ENCODE measurements around the gene PRTG. TPM values are rescaled to one million over a fixed set of nuclear protein-coding genes. Genes with fewer than 3 reads are reported as not detected.

Gene PRTG
- total RNA-seq, 1 experiment from 2014 or later = not detected

- Histone ChIP-seq H3K36me3 (ENCODE audit: insufficient read depth, low read length) (no peaks in the 10 kb centered on the region), H3K4me1 (ENCODE audit: low read length) (no peaks in the 10 kb centered on the region), H3K9me3 (ENCODE audit: low read length) (0 out of 2 replicates have a peak, but pooled peaks cover 4% of the 10 kb centered on the region), H3K9me2 (replicated peaks; ENCODE audit: insufficient read depth, low read length) (no peaks in the 10 kb centered on the region), H3K27ac (ENCODE audit: low read length) (no peak overlapping the region), H2AFZ (ENCODE audit: low read length) (no peak overlapping the region), H4K20me1 (ENCODE audit: insufficient read depth, low read depth, low read length) (no peaks in the 10 kb centered on the region), H3K79me2 (ENCODE audit: low read length) (no peaks in the 10 kb centered on the region), H3K9ac (ENCODE audit: low read length) (no peak overlapping the region), H3K4me3 (ENCODE audit: low read length) (no peak overlapping the region), H3K4me2 (ENCODE audit: low read depth, low read length, poor library complexity, severe bottlenecking) (no peak overlapping the region), H3K27me3 (ENCODE audit: low read length) (no peaks in the 10 kb centered on the region)
- DNase-seq = no peak
These were observed 156.1 kb downstream of the PRTG start for GRCh38 chr15:55586808-55587207.

- no peaks in the 10 kb centered on the region for H3K9me2 ChIP-seq (replicated peaks; ENCODE audit: insufficient read depth, low read length)
These were observed 166.0 kb downstream of the PRTG start for GRCh38 chr15:55576943-55577342.

GRCh38 chr15:55574096-55574495 is 168.9 kb downstream of the PRTG start:
- Histone ChIP-seq H3K27ac (ENCODE audit: low read length) (no peak overlapping the region), H2AFZ (ENCODE audit: low read length) (no peak overlapping the region), H3K79me2 (ENCODE audit: low read length) (no peaks in the 10 kb centered on the region), H3K9me2 (replicated peaks; ENCODE audit: insufficient read depth, low read length) (no peaks in the 10 kb centered on the region), H3K36me3 (ENCODE audit: insufficient read depth, low read length) (no peaks in the 10 kb centered on the region), H3K9me3 (ENCODE audit: low read length) (no peaks in the 10 kb centered on the region; the same call in 1 of the 2 replicates), H4K20me1 (ENCODE audit: insufficient read depth, low read depth, low read length) (no peaks in the 10 kb centered on the region), H3K4me2 (ENCODE audit: low read depth, low read length, poor library complexity, severe bottlenecking) (no peak overlapping the region), H3K4me1 (ENCODE audit: low read length) (no peaks in the 10 kb centered on the region), H3K9ac (ENCODE audit: low read length) (no peak overlapping the region), H3K4me3 (ENCODE audit: low read length) (no peak overlapping the region), H3K27me3 (ENCODE audit: low read length) (peaks cover 2% of the 10 kb centered on the region; the same call in 1 of the 2 replicates)
- no peak for DNase-seq

More at GRCh38 chr15:55576943-55577342, 166.0 kb downstream of the PRTG start:
- H3K9me3 ChIP-seq (ENCODE audit: low read length) = no peaks in the 10 kb centered on the region
- H3K27ac ChIP-seq (ENCODE audit: low read length) = no peak overlapping the region
- no peak overlapping the region for H3K4me3 ChIP-seq (ENCODE audit: low read length)
- no peaks in the 10 kb centered on the region for H3K4me1 ChIP-seq (ENCODE audit: low read length)
- H4K20me1 ChIP-seq (ENCODE audit: insufficient read depth, low read depth, low read length) = no peaks in the 10 kb centered on the region
- no peak overlapping the region for H2AFZ ChIP-seq (ENCODE audit: low read length)
- H3K27me3 ChIP-seq (ENCODE audit: low read length) = no peaks in the 10 kb centered on the region
- no peak overlapping the region for H3K4me2 ChIP-seq (ENCODE audit: low read depth, low read length, poor library complexity, severe bottlenecking)
- H3K36me3 ChIP-seq (ENCODE audit: insufficient read depth, low read length) = no peaks in the 10 kb centered on the region
- H3K9ac ChIP-seq (ENCODE audit: low read length) = no peak overlapping the region
- no peak for DNase-seq
- no peaks in the 10 kb centered on the region for H3K79me2 ChIP-seq (ENCODE audit: low read length)

DNA sequence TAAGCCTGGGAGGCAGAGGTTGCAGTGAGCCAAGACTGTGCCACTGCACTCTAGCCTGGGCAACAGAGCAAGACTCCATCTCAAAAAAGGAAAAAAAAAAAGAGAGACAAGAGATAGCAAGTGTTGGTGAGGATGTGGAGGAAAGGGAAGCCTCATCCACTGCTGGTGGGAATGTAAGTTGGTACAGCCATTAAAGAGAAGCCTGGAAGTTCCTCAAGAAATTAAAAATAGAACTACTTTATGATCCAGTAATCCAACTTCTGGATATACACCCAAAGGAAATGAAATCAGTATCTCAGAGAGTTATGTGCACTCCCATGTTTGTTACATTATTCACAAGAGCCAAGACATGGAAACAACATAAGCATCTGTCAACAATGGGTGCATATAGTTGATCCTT is 169.7 kb downstream of the PRTG start:
- Histone ChIP-seq H3K79me2 (ENCODE audit: low read length) (no peaks in the 10 kb centered on the region), H3K27ac (ENCODE audit: low read length) (no peak overlapping the region), H3K9me2 (replicated peaks; ENCODE audit: insufficient read depth, low read length) (no peaks in the 10 kb centered on the region), H3K4me3 (ENCODE audit: low read length) (no peak overlapping the region), H4K20me1 (ENCODE audit: insufficient read depth, low read depth, low read length) (no peaks in the 10 kb centered on the region), H3K36me3 (ENCODE audit: insufficient read depth, low read length) (no peaks in the 10 kb centered on the region), H3K27me3 (ENCODE audit: low read length) (peaks cover 2% of the 10 kb centered on the region; the same call in 1 of the 2 replicates), H3K4me1 (ENCODE audit: low read length) (no peaks in the 10 kb centered on the region), H3K9me3 (ENCODE audit: low read length) (no peaks in the 10 kb centered on the region; the same call in 1 of the 2 replicates), H2AFZ (ENCODE audit: low read length) (no peak overlapping the region), H3K4me2 (ENCODE audit: low read depth, low read length, poor library complexity, severe bottlenecking) (no peak overlapping the region), H3K9ac (ENCODE audit: low read length) (no peak overlapping the region)
- no peak for DNase-seq

GRCh38 chr15:55564347-55565145 is 178.4 kb downstream of the PRTG start:
- no peak overlapping the region for H3K4me3 ChIP-seq (ENCODE audit: low read length)
- no peak overlapping the region for H3K27ac ChIP-seq (ENCODE audit: low read length)
- H4K20me1 ChIP-seq (ENCODE audit: insufficient read depth, low read depth, low read length) = no peaks in the 10 kb centered on the region
- no peaks in the 10 kb centered on the region for H3K36me3 ChIP-seq (ENCODE audit: insufficient read depth, low read length)
- peak; percentile 49 for DNase-seq
- no peak overlapping the region for H2AFZ ChIP-seq (ENCODE audit: low read length)
- H3K9ac ChIP-seq (ENCODE audit: low read length) = no peak overlapping the region
- H3K9me3 ChIP-seq (ENCODE audit: low read length) = no peaks in the 10 kb centered on the region
- no peaks in the 10 kb centered on the region for H3K27me3 ChIP-seq (ENCODE audit: low read length)
- H3K4me2 ChIP-seq (ENCODE audit: low read depth, low read length, poor library complexity, severe bottlenecking) = no peak overlapping the region
- no peaks in the 10 kb centered on the region for H3K79me2 ChIP-seq (ENCODE audit: low read length)
- H3K4me1 ChIP-seq (ENCODE audit: low read length) = no peaks in the 10 kb centered on the region
- H3K9me2 ChIP-seq (replicated peaks; ENCODE audit: insufficient read depth, low read length) = no peaks in the 10 kb centered on the region

GRCh38 chr15:55562601-55563000 is 180.4 kb downstream of the PRTG start:
- Histone ChIP-seq H2AFZ (ENCODE audit: low read length) (no peak overlapping the region), H3K27ac (ENCODE audit: low read length) (no peak overlapping the region), H4K20me1 (ENCODE audit: insufficient read depth, low read depth, low read length) (no peaks in the 10 kb centered on the region), H3K79me2 (ENCODE audit: low read length) (no peaks in the 10 kb centered on the region), H3K9me3 (ENCODE audit: low read length) (no peaks in the 10 kb centered on the region), H3K27me3 (ENCODE audit: low read length) (no peaks in the 10 kb centered on the region), H3K4me3 (ENCODE audit: low read length) (no peak overlapping the region), H3K36me3 (ENCODE audit: insufficient read depth, low read length) (no peaks in the 10 kb centered on the region), H3K4me2 (ENCODE audit: low read depth, low read length, poor library complexity, severe bottlenecking) (no peak overlapping the region), H3K9ac (ENCODE audit: low read length) (no peak overlapping the region), H3K4me1 (ENCODE audit: low read length) (no peaks in the 10 kb centered on the region), H3K9me2 (replicated peaks; ENCODE audit: insufficient read depth, low read length) (no peaks in the 10 kb centered on the region)
- no peak for DNase-seq

Small RNAs within 50 kb of the gene (small RNA-seq; reads per million reads assigned to genes)
- not detected for gene AC009997.1

Other genes with a start within 250 kb of the PRTG start
- gene DNAAF4, start 234.9 kb downstream of the PRTG start, total RNA-seq (2014; rRNA removed; shearing (Covaris generic); ENCODE audit: low replicate concordance) = 0.19 and 0.22 TPM in 2 replicates
- gene PYGO1, start 154.8 kb downstream of the PRTG start, total RNA-seq (2014; rRNA removed; shearing (Covaris generic); ENCODE audit: low replicate concordance) = not detected in 2 replicates

Measured in Karpas-422 (cell line).